Endothelial cell of umbilical vein (primary cell): ENCODE results near the gene IQCN.

Experiments used
- GATA2 ChIP-seq: IDR thresholded peaks from 2 replicates; pipeline ENCODE4 v1.7.0; 2011; ENCODE audit warnings: low read depth, mild to moderate bottlenecking, moderate library complexity, mixed read lengths, low read length; ENCODE audit not compliant: insufficient read length, insufficient read depth
- TF ChIP-seq, protein P1 (sequence below), 2 donors: IDR thresholded peaks; 1 replicate in 1 of 2; 2 replicates in 1 of 2; pipeline ENCODE4 v1.5.1; 2011; ENCODE audit warnings: low read length in 2 of 2, mild to moderate bottlenecking in 2 of 2, moderate library complexity in 2 of 2, control low read depth in 1 of 2, inconsistent platforms in 1 of 2, low read depth in 1 of 2; ENCODE audit not compliant: insufficient read depth in 1 of 2; ENCODE audit errors: extremely low read depth in 1 of 2

DNA sequence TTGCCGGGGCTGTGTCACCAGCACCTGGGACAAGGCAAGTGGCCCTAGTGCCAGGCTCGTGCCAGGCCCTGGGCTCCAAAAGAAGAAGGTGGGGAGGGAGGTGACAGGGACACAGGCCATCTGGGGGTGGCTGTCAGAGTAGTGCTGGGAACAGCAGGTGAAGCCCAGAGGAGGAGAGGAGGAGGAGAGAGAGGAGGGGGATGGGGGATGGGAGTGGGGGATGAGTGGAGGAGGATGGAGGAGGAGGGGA is 29.9 kb upstream of the IQCN start:
- TF ChIP-seq GATA2 = no peak
- TF ChIP-seq, protein P1, sequence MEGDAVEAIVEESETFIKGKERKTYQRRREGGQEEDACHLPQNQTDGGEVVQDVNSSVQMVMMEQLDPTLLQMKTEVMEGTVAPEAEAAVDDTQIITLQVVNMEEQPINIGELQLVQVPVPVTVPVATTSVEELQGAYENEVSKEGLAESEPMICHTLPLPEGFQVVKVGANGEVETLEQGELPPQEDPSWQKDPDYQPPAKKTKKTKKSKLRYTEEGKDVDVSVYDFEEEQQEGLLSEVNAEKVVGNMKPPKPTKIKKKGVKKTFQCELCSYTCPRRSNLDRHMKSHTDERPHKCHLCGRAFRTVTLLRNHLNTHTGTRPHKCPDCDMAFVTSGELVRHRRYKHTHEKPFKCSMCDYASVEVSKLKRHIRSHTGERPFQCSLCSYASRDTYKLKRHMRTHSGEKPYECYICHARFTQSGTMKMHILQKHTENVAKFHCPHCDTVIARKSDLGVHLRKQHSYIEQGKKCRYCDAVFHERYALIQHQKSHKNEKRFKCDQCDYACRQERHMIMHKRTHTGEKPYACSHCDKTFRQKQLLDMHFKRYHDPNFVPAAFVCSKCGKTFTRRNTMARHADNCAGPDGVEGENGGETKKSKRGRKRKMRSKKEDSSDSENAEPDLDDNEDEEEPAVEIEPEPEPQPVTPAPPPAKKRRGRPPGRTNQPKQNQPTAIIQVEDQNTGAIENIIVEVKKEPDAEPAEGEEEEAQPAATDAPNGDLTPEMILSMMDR (IDR thresholded peaks at IDR 0.05; ENCODE audit: extremely low read depth in 1 of 2, insufficient read depth in 1 of 2, low read depth in 1 of 2, low read length in 2 of 2) = no peak
